Adrenal gland (tissue), 12 donors: Measurements from ENCODE around the gene ACTN1. TPM values are rescaled to one million over a fixed set of nuclear protein-coding genes. Genes with fewer than 3 reads are reported as not detected.
A peak's percentile ranks its signal among the peaks of the same experiment; 100 is the strongest.

Source experiments
- DNase-seq, 7 donors: peaks; one replicate each; pipeline ENCODE4 v3.0.0-alpha.2; 2019 to 2020
- H3K27ac ChIP-seq, 5 donors: fragments of 200-600 bp; sonication (generic) in 4 of 5; 1 replicate in 3 of 5; 2 replicates in 2 of 5; pipeline versions ENCODE4 v1.5.1 to v1.8.0; 2016 to 2020; ENCODE audit warnings: mild to moderate bottlenecking in 1 of 5
- H3K27me3 ChIP-seq: fragments of 200-600 bp; 2 replicates; pipeline ENCODE4 v1.8.0; 2021
- H3K36me3 ChIP-seq, 2 donors: fragments of 200-600 bp; replicated peaks in 1 of 2; 1 replicate in 1 of 2; 2 replicates in 1 of 2; pipeline versions ENCODE4 v1.5.1 to v1.8.0; 2018 to 2022
- H3K4me1 ChIP-seq, 2 donors: fragments of 200-600 bp; replicated peaks in 1 of 2; 1 replicate in 1 of 2; 2 replicates in 1 of 2; pipeline versions ENCODE4 v1.5.1 to v1.8.0; 2018 to 2021
- H3K4me3 ChIP-seq, 4 donors: fragments of 200-600 bp; sonication (generic) in 3 of 4; one replicate each; pipeline ENCODE4 v1.5.1; 2016 to 2018
- H3K9me3 ChIP-seq, 3 donors: fragments of 200-600 bp; sonication (generic) in 1 of 3; replicated peaks in 1 of 3; 1 replicate in 2 of 3; 2 replicates in 1 of 3; pipeline versions ENCODE4 v1.5.1 to v1.8.0; 2016 to 2021
- CTCF ChIP-seq, 6 experiments: fragments of 450-650 bp in 4 of 6; fragments of 200-600 bp in 2 of 6; sonication (generic) in 1 of 6; IDR thresholded peaks; 1 replicate in 5 of 6; 2 replicates in 1 of 6; pipeline versions ENCODE4 v1.5.1 to v1.8.0; 2016 to 2021; ENCODE audit warnings: antibody characterized with exemption in 6 of 6, mild to moderate bottlenecking in 2 of 6, moderate library complexity in 1 of 6
- POLR2A ChIP-seq, 2 donors: fragments of 450-650 bp; IDR thresholded peaks; one replicate each; pipeline ENCODE4 v1.6.1; 2017; ENCODE audit warnings: antibody characterized with exemption in 2 of 2, mild to moderate bottlenecking in 2 of 2, moderate library complexity in 1 of 2
- WGBS, 4 donors: extraction: QIAGEN DNeasy Blood & Tissue Kit in 2 of 4; methylation state at CpG; one replicate each; pipeline versions ENCODE4 v1.1.5 to v1.1.7; 2013 to 2017; 5-methylcytosine and 5-hydroxymethylcytosine counted together
- intact Hi-C, 2 donors: fragments of 100-400 bp; cut with DNase I; formaldehyde crosslinking; loops; one replicate each; pipeline versions ENCODE4 v1.14.1 to v1.15.0; 2022 to 2023
- polyA plus RNA-seq, 3 donors: library from polyadenylated mRNA; stranded (reverse); fragments of 200-250 nt in 2 of 3; fragments of 350-450 nt in 1 of 3; fragmentation: Illumina TruSeq in 1 of 3; extraction: RNeasy Lipid Tissue Mini Kit (QIAGEN cat#74804) in 1 of 3; gene quantifications; one replicate each; pipeline ENCODE4 v1.2.3, GENCODE V29; 2013 to 2014
- total RNA-seq, 9 donors: library from RNA; depleted of rRNA in 4 of 9; stranded (reverse); fragments of >200 nt in 4 of 9; fragments of 120-200 nt in 1 of 9; fragmentation: NEBNext Ultra II Directional in 1 of 9; extraction: Animal tissue kit (Norgen Biotek cat#: 25700) in 1 of 9; gene quantifications; one replicate each; pipeline versions ENCODE4 v1.1.0 to v1.2.4, GENCODE V29; 2013 to 2023
- donor health status: healthy with polysubstance abuse.
- donor health status: Bipolar disorder and iron deficiency.
- donor health status: DM: yes; HTN: yes; CAD: no.
- donor health status: DM: no; HTN: no; CAD: no.
- donor health status: DM: no; HTN: no; CAD: no.
- donor health status: DM: yes; HTN: yes; CAD: no.

ACTN1 gene
- total and polyA plus RNA-seq, 12 donors: 11.6 to 180 (median 74.3) TPM

- intact Hi-C loops: no loop called here
These were observed 56.9 kb downstream of the ACTN1 start for GRCh38 chr14:68922201-68922621.

GRCh38 chr14:68921666-68922065, 57.4 kb downstream of the ACTN1 start:
- peaks cover 0 to 13% of the 10 kb centered on the region in 2 donors for H3K4me1 ChIP-seq
- intact Hi-C loops: no loop called here
- H3K27ac ChIP-seq: peak overlapping the region in 1 of 5 donors; percentile 59
- H3K36me3 ChIP-seq: peaks cover 0 to 46% of the 10 kb centered on the region in 2 donors
- H3K9me3 ChIP-seq: peaks cover 0 to 7% (median 0%) of the 10 kb centered on the region in 3 donors
- TF ChIP-seq CTCF (IDR thresholded peaks at IDR 0.05): no peak
- no peak for TF ChIP-seq POLR2A (IDR thresholded peaks at IDR 0.05)
- H3K27me3 ChIP-seq: no peaks in the 10 kb centered on the region
- H3K4me3 ChIP-seq: no peak overlapping the region
- no peak for DNase-seq

More at GRCh38 chr14:68922201-68922621, 56.9 kb downstream of the ACTN1 start:
- Histone ChIP-seq H3K36me3 (peaks cover 0 to 41% of the 10 kb centered on the region in 2 donors), H3K27ac (peak overlapping the region in 1 of 5 donors; percentile 59), H3K4me1 (peaks cover 0 to 13% of the 10 kb centered on the region in 2 donors), H3K4me3 (no peak overlapping the region), H3K27me3 (no peaks in the 10 kb centered on the region), H3K9me3 (peaks cover 0 to 7% (median 0%) of the 10 kb centered on the region in 3 donors)
- no peak for TF ChIP-seq CTCF (IDR thresholded peaks at IDR 0.05)
- TF ChIP-seq POLR2A (IDR thresholded peaks at IDR 0.05): no peak
- 53 to 90% (median 67%) methylated on average over 2 to 6 of the region's 6 CpGs for whole genome bisulfite sequencing, 4 donors
- no peak for DNase-seq

- intact Hi-C loops: no loop called here
- Histone ChIP-seq H3K27ac (no peak overlapping the region), H3K9me3 (peaks cover 0 to 2% (median 0%) of the 10 kb centered on the region in 3 donors), H3K27me3 (no peaks in the 10 kb centered on the region), H3K36me3 (peaks cover 0 to 51% of the 10 kb centered on the region in 2 donors), H3K4me3 (no peak overlapping the region), H3K4me1 (peaks cover 0 to 13% of the 10 kb centered on the region in 2 donors)
- WGBS, 4 donors: 92 to 97% (median 95%) methylated on average over 8 to 9 of the region's 9 CpGs
- TF ChIP-seq POLR2A (IDR thresholded peaks at IDR 0.05): no peak
- DNase-seq: no peak
These were observed 58.1 kb downstream of the ACTN1 start for GRCh38 chr14:68921049-68921448.

GRCh38 chr14:68919129-68919927, 59.8 kb downstream of the ACTN1 start:
- DNase-seq: no peak
- H3K4me1 ChIP-seq: peaks cover 0 to 13% of the 10 kb centered on the region in 2 donors
- no peak for TF ChIP-seq CTCF (IDR thresholded peaks at IDR 0.05)
- TF ChIP-seq POLR2A (IDR thresholded peaks at IDR 0.05): no peak
- H3K4me3 ChIP-seq: no peak overlapping the region
- 89 to 94% (median 92%) methylated on average over 7 to 8 of the region's 8 CpGs for WGBS, 4 donors
- H3K36me3 ChIP-seq: peaks cover 0 to 41% of the 10 kb centered on the region in 2 donors
- no peak overlapping the region for H3K27ac ChIP-seq
- no peaks in the 10 kb centered on the region for H3K9me3 ChIP-seq
- intact Hi-C loops: loop anchor here (10.0 kb wide), 2 partner anchors 55 to 185 kb away; partner anchors contain the start of gene ACTN1 (in 1 of the 2)
- no peaks in the 10 kb centered on the region for H3K27me3 ChIP-seq
